Activated CD8-positive, alpha-beta T cell treated with anti-CD3 and anti-CD28 coated beads for 36 hours (primary cell): ENCODE measurements around the gene CETP. TPM values are rescaled to one million over a fixed set of nuclear protein-coding genes. Genes with fewer than 3 reads are reported as not detected.

Experiments
- ATAC-seq: fragments of 200-7000 bp; cut with Tn5 transposase; one replicate; pipeline ENCODE4 v1.10.0; 2021; ENCODE audit warnings: mild to moderate bottlenecking, moderate library complexity
- CTCF ChIA-PET: fragments of 350-600 bp; sonication (Branson Sonifier 250); formaldehyde crosslinking; loops from one replicate; lab custom pipeline; 2021; ENCODE audit warnings: antibody characterized with exemption; lab: Charles Lee
- POLR2A ChIA-PET: fragments of 350-600 bp; sonication (Branson Sonifier 250); formaldehyde crosslinking; loops from one replicate; lab custom pipeline; 2021; ENCODE audit warnings: antibody characterized with exemption; lab: Charles Lee
- DNase-seq: peaks from one replicate; pipeline ENCODE4 v3.0.0-alpha.2; 2020
- H3K27ac Mint-ChIP-seq: one replicate; pipeline ENCODE4 v1.8.0; 2021; ENCODE audit warnings: mild to moderate bottlenecking, mixed read lengths
- H3K27me3 Mint-ChIP-seq: one replicate; pipeline ENCODE4 v1.8.0; 2021; ENCODE audit warnings: mixed read lengths
- H3K36me3 Mint-ChIP-seq: one replicate; pipeline ENCODE4 v1.8.0; 2021; ENCODE audit warnings: low read depth, mixed read lengths
- H3K4me1 Mint-ChIP-seq: one replicate; pipeline ENCODE4 v1.8.0; 2021; ENCODE audit warnings: low read depth, mixed read lengths
- H3K4me3 Mint-ChIP-seq: one replicate; pipeline ENCODE4 v1.8.0; 2021; ENCODE audit warnings: mild to moderate bottlenecking, moderate library complexity, mixed read lengths
- H3K9me3 Mint-ChIP-seq: one replicate; pipeline ENCODE4 v1.8.0; 2021; ENCODE audit warnings: mixed read lengths
- CTCF ChIP-seq: fragments of 200-600 bp; IDR thresholded peaks from one replicate; pipeline ENCODE4 v1.8.0; 2022; ENCODE audit warnings: antibody characterized with exemption, mild to moderate bottlenecking
- intact Hi-C: fragments of 100-400 bp; cut with micrococcal nuclease; formaldehyde crosslinking; loops from one replicate; pipeline ENCODE4 v1.10.0; 2022
- total RNA-seq, 2 experiments: library from RNA; stranded (reverse); gene quantifications; one replicate each; pipeline ENCODE4 v1.2.3, GENCODE V29; 2021

Gene CETP
- total RNA-seq, 2 experiments from 2014 or later: not detected

DNA sequence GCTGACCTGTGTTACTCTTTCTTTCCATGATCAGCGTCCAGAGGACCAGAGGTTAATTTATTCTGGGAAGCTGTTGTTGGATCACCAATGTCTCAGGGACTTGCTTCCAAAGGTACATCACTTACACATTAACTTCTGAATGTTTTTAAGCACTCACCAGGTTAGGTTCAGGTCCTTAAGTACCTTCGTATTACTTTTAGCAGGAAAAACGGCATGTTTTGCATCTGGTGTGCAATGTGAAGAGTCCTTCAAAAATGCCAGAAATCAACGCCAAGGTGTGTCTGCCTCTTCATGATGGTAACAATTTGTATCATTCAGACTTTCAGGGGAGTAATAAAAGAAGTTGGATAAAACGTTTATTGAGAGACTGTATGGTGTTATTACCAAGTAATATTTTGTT lies 26.5 kb upstream of the CETP start:
- Mint-ChIP-seq H3K36me3 (peaks cover 76% of the 10 kb centered on the region), H3K27ac (peak overlapping the region; percentile 87), H3K4me1 (peaks cover 63% of the 10 kb centered on the region), H3K4me3 (peak overlapping the region; percentile 98), H3K9me3 (no peaks in the 10 kb centered on the region), H3K27me3 (no peaks in the 10 kb centered on the region)
- DNase-seq (no peak), ATAC-seq (no peak)
- intact Hi-C loops: loop anchor here (5.0 kb wide), 1 partner anchor 68 kb away; the partner anchor contains the start of gene SLC12A3
- TF ChIP-seq CTCF: no peak
- CTCF ChIA-PET: interaction anchor here (1.4 to 1.5 kb wide), 2 partner anchors 9 to 10 kb away, joined by 5 to 6 read pairs; no protein-coding TSS in a partner anchor
- POLR2A ChIA-PET: interaction anchor here (1.5 to 7.8 kb wide), 2 partner anchors 9 to 42 kb away, joined by 3 to 145 read pairs; no protein-coding TSS in a partner anchor

GRCh38 chr16:56936491-56936890 lies 25.3 kb upstream of the CETP start:
- Mint-ChIP-seq H3K36me3 (peaks cover 86% of the 10 kb centered on the region), H3K4me1 (peaks cover 63% of the 10 kb centered on the region), H3K4me3 (peak overlapping the region; percentile 98), H3K27ac (peak overlapping the region; percentile 87), H3K9me3 (no peaks in the 10 kb centered on the region), H3K27me3 (no peaks in the 10 kb centered on the region)
- TF ChIP-seq CTCF: no peak
- POLR2A ChIA-PET: interaction anchor here (0.6 to 7.8 kb wide), 8 partner anchors 8 to 105 kb away, joined by 3 to 145 read pairs (median 5); no protein-coding TSS in a partner anchor
- ATAC-seq (no peak), DNase-seq (no peak)
- CTCF ChIA-PET: interaction anchor here (0.9 to 4.8 kb wide), 4 partner anchors 8 to 69 kb away, joined by 3 to 19 read pairs (median 6); no protein-coding TSS in a partner anchor
- intact Hi-C loops: loop anchor here (5.0 kb wide), 1 partner anchor 69 kb away; the partner anchor contains the start of gene SLC12A3

DNA sequence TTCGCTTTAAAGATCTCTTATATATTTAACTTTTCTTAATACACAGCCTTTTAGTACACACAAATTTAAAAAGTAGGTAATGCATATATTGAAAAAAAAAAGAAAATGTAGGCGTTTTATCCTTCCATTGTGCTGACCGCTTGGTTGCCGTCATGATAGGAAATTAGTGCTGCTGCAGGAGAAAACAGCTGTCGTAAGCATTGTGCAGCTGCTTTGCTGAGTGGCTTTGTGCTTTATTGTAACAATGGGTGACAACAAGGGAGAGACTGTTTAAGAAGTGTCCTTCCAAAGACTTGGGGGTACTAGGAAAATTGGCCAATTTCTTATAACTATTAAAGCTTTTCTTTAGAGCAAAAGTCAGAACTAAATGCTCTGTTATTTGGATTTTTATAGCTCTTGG lies 24.8 kb upstream of the CETP start:
- ATAC-seq (no peak), DNase-seq (no peak)
- CTCF ChIA-PET: interaction anchor here (0.9 to 4.8 kb wide), 5 partner anchors 8 to 86 kb away, joined by 3 to 19 read pairs (median 5); no protein-coding TSS in a partner anchor
- H3K27ac Mint-ChIP-seq: peak overlapping the region; percentile 87
- no peak for TF ChIP-seq CTCF
- H3K27me3 Mint-ChIP-seq: no peaks in the 10 kb centered on the region
- POLR2A ChIA-PET: interaction anchor here (0.6 to 7.8 kb wide), 12 partner anchors 8 to 159 kb away, joined by 3 to 145 read pairs (median 4); no protein-coding TSS in a partner anchor
- H3K4me3 Mint-ChIP-seq: peak overlapping the region; percentile 98
- H3K4me1 Mint-ChIP-seq: peaks cover 66% of the 10 kb centered on the region
- peaks cover 89% of the 10 kb centered on the region for H3K36me3 Mint-ChIP-seq
- H3K9me3 Mint-ChIP-seq: no peaks in the 10 kb centered on the region
- intact Hi-C loops: loop anchor here (5.0 kb wide), 1 partner anchor 70 kb away; the partner anchor contains the start of gene SLC12A3

DNA sequence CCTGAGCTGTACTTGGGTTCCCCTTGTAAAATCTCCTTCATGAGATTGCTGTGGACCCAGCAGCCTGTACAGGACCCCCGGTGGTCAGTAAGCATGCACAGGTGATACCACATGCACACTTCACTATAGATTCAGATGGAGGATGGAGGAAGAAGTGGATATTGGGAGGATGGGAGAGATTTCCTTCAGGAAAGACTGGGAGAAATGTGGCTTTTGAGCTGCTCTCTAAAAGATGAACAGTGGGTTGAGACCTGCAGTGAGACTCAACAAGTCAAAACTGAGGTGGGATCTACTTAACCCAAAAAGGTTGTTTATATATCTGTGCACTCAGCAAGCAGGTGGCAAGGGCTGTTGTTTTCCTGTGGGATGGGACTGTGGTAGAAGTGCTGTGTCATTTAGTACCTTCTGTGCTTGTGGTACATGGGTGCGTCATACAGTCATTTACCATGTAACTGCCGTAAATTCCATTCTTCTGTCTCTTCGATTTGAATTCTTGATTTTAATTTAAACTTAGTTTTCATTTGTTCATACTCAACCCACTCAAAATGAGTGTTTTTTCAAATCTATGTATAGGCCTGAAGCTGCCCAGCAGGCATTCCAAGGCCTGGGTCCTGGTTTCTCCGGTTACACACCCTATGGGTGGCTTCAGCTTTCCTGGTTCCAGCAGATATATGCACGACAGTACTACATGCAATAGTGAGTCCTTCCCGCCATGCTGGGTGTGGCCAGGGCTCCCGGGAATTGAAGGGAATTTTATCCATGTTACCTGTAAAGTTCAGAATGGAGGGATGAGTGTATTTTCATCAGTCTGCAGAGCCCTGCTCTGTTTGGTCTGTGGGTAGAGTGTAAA lies 22.9 kb upstream of the CETP start:
- intact Hi-C loops: loop anchor here (5.0 kb wide), 1 partner anchor 72 kb away; the partner anchor contains the start of gene SLC12A3
- Mint-ChIP-seq H3K27me3 (no peaks in the 10 kb centered on the region), H3K4me1 (peaks cover 84% of the 10 kb centered on the region), H3K9me3 (no peaks in the 10 kb centered on the region), H3K27ac (peak overlapping the region; percentile 95), H3K4me3 (peak overlapping the region; percentile 54), H3K36me3 (peaks cover 92% of the 10 kb centered on the region)
- DNase-seq (peak; percentile 85), ATAC-seq (peak; percentile 77)
- POLR2A ChIA-PET: interaction anchor here (0.5 to 3.1 kb wide), 21 partner anchors 8 to 103 kb away, joined by 3 to 12 read pairs (median 4); no protein-coding TSS in a partner anchor
- TF ChIP-seq CTCF: no peak
- CTCF ChIA-PET: interaction anchor here (1.8 to 4.8 kb wide), 3 partner anchors 13 to 88 kb away, joined by 5 to 19 read pairs (median 7); no protein-coding TSS in a partner anchor
